ENCODE measurements around the gene NFE2L2.
A peak's percentile ranks its signal among the peaks of the same experiment; 100 is the strongest.
"Not testable (repeated sequence)": the region's sequence is repeated elsewhere in the genome, so short reads cannot be mapped to it uniquely, and the experiment has no call there.

Gene NFE2L2

GRCh38 chr2:177275743-177276055 lies 11.2 kb upstream of the NFE2L2 start:
- DNase-seq, result no peak

DNA sequence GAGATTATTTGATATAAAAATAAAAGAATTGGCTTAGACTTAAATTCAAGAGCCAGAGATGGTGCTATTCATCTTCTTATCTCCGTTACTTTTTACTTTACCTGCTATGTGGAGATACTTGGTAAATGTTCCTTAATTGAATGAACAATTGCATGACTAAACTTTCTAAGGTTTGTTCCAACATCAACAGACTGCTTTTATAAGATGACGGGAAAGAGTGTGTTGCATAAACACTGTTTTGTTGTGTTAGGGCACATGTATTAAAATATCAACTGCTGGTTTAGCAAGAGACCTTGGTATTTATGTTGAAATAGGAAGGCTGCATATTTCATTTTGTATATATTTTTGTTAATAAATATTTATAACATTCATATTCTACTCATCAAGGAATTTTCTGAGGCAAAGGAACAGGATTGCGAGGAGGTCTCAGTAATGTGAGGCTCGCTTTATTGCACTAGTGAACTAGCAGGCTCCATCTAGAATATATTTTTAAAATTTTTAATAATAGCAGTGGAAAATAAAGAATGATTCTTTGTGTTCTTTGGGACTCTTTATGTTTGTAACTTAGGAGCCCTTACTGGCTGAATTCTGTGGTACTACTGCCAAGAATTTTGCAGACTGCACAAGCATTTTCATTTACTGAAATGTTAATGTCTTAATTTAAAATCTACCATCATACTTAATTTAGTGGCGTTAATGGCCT lies 10.7 kb upstream of the NFE2L2 start:
- no peak for DNase-seq

DNA sequence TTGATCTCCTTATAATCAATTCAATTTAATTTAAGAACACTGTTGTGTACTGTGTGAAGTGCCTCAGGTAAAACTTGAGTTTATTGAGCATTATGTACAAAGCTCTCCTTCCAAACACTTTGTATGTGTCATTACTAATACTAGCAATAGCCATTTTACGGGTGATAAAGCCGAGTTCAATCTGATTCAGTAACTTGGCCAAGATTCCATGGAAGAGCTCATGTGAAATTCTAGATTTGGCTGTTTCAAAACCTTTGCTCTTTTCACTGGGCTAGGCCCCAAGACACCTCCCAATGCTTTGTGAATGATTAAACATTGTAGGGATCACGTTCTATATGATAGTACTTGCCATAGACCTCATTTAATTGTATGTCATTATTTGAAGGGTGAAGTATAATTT lies 8.9 kb upstream of the NFE2L2 start:
- DNase-seq, result no peak

GRCh38 chr2:177272765-177273164 lies 8.2 kb upstream of the NFE2L2 start:
- DNase-seq, result no peak

GRCh38 chr2:177271981-177272666 lies 7.6 kb upstream of the NFE2L2 start:
- DNase-seq, result no peak

- no peak for DNase-seq
Measured at GRCh38 chr2:177270531-177270930, 6.0 kb upstream of the NFE2L2 start.

DNA sequence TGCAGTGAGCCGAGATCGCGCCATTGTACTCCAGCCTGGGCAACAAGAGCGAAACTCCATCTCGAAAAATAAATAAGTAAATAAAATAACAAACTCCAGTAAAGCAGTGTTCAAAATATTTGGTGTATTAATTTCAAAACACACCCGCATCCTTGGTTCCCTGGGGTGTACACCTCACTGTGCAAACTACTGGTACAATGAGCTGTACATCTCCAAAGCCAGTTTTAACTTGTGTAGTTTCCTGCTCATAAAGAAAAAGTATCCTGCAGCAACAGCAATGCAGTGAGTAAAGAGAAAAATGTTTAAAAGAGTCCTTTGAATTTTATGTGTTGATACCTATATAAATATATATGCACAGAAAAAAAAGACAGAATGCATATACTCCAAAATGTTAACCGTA lies 4.4 kb upstream of the NFE2L2 start:
- no peak for DNase-seq

DNA sequence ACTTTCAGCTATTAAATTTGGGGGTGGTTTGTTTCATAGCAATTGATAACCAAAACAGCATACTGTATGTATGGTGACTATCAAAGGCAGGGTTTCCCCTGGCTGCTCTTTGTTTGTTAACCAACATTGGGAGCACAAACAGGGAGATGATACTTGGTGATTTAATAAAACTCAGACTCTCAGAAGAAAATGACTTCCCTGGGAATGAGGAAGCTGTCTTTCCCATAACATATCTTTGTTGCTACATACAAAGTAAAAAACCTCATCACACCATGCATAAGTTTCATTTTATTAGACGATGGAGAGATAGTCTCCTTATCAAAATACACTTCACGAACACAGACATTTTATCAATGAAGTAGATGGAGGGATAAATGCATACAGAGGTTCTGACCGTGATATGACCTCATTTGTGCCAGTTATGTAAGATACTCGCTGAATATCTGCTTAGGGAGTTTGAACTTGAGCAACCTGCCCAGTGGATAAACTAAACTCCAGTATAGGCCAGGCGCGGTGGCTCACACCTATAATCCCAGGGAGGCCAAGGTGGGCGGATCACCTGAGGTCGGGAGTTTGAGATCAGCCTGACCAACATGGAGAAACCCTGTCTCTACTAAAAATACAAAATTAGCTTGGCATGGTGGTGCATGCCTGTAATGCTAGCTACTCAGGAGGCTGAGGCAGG lies 3.8 kb upstream of the NFE2L2 start:
- DNase-seq, result no peak

DNA sequence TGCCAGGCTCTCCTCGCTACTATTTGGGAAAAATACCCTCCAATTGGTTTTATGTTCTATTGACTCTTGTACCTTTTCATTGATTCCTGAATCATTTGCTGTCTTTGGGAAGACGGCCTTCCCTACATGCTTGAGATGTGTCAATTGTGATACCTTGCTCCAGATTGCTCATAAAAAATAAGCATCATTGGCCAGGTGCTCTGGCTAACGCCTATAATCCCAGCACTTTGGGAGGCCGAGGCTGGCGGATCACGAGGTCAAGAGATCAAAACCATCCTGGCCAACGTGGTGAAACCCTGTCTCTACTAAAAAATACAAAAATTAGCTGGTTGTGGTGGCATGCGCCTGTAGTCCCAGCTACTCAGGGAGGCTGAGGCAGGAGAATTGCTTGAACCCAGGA lies 2.4 kb upstream of the NFE2L2 start:
- DNase-seq, result not testable (repeated sequence)

GRCh38 chr2:177265824-177266817 lies 1.6 kb upstream of the NFE2L2 start:
- no peak for DNase-seq

DNA sequence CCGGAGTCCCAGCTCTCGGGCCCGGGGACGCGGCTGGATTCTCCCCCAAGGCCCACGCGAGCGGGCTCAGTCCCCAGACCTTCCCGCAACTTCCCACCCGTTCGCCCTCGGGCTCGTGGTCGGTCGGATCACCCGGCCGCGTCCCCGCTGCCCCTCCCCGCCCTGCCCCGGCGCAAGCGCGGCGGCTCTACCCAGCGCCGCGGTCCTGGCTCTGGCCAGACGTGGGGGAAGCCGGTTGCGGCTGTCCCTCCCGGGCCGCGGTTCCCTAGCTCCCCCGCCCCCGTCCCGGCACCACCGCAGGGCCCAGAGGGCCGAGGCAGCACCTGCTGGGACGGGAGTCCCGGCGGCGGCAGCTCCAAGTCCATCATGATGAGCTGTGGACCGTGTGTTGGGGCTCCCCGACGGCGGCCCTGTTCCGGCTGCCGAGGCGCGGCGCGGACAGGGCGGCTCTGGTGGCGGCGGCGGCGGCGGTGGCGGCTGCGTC lies 276 bp downstream of the NFE2L2 start:
- no peak for DNase-seq

DNA sequence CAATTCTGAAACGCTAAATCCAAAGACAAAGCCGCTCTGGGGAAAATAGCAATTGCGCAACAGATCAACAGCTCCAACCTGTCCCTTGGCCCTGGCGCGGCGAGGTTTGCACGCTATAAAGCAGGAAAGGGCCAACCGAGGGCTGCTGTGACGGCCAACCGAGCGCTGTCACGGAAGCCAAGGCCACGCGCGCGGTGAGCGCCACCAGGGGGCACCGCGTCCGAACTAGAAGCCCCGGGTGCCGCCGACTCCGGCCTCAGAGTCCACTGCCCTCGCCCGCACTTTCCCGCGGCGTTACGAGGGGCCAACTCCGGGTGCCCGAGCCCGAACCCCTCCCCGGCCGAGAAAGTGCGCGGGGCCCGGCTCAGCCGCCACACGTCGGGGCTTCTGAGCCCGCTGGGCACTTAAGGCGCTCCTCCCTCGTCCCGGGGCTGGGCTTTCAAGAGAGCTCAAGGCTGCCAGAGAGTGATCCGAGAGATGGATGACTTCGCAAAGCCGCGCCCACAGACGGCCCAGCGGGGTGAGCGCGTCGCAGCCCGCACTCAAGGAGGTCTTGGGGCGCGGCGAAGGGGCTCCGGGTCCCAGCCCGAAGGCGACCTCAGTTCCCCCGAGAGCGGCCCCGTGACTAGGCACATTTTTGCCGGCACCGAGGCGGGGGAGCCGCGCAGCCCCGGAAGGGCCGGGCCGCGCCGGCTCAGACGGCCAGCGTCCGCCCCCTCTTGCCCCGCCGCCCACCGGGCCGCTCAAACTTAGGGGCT lies 897 bp downstream of the NFE2L2 start:
- DNase-seq, result peak; percentile 95

GRCh38 chr2:177262958-177263450 lies 1.5 kb downstream of the NFE2L2 start:
- DNase-seq, result no peak

- DNase-seq, result no peak
Measured at GRCh38 chr2:177262092-177262491, 2.4 kb downstream of the NFE2L2 start.

DNA sequence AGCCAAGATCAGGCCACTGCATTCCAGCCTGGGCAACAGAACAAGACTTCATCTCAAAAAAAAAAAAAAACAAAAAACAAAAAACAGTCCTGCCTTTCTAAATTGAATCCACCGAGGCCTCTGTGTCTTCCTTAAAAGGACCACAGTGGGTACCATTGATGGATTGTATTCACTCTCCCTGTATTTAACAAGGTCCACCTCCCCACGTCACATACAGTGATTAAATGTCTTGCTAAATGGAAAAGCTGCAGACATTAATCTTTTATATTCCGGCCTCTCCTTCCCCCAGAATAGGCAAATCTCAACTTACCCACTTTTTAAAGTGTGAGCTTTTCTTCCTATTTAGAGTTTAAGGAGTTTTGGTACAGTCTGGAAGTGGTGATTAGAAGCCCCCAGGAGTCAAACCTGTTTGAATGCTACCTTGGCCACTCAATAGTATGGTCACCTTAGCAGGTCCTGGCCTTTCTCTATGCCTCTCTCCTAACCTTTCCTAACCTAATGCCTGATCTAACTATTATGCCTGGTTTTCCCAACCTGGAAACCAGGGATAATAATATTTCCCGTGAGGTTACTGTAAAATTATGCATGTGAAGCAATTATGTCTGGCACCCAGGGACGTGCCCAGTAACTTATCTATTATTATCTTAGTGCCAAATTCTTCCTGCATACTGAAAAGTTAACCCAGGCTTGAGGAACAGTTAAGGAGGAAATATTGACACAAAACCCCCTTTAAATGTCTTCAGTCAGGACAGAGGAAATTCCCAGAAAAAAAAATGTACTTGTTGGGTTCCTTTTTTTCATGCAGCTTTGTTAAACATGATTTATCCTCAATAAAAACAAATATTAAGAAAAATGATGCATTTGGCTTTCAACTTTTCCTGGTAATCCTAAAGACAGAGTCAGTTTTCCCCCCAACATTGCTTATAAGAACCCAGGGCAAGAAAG lies 3.1 kb downstream of the NFE2L2 start:
- DNase-seq, result no peak

DNA sequence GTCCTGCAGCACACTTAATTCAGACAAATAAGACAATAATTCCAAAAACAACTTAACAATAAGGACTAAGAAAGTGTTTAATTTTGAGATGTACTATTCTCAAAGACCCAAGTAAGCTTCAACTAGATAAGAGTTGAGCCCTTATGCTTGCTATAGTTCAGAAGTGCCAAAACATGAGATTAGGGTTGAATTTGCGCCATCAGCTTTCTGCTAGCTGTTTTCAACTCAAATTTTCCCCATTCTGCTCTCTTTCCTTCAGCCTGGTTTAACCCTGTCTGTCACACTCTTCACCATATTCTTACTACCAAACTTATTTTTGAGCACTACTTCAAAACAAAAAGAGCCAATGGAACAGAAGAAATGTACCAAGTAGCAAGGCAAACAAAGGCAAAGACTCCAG lies 4.1 kb downstream of the NFE2L2 start:
- no peak for DNase-seq

DNA sequence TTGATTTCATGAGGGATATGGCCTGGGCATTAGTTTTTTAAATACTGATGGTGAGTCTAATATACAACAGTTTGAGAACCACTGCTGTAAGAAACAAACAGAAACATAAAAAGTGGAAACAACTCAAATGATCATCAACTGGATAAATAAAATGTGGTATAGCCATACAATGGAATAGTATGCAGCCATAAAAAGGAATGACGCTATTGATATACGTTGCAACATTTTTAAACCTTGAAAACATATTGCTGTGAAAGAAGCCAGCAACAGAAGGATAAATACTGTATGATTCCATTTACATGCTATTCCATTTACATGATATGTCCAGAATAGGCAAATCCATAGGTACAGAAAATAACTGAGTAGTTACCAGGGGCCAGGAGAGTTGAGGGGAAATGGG lies 6.5 kb downstream of the NFE2L2 start:
- DNase-seq, result no peak

DNA sequence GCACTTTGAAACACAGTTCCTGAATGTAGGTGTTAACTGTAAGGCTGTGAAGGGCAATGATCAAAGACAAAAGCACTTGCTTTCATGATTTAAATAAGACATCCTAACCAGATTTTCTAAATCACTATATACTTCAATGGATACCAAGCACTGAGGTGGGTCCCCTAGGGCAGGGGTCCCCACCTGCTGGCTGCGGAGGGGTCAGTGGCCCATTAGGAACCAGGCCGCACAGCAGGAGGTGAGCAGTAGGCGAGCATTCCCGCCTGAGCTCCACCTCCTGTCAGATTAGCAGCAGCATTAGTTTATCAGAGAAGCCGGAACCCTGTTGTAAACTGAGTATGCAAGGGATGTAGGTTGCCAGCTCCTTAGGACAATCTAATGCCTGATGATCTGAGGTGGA lies 7.1 kb downstream of the NFE2L2 start:
- DNase-seq, result no peak

DNA sequence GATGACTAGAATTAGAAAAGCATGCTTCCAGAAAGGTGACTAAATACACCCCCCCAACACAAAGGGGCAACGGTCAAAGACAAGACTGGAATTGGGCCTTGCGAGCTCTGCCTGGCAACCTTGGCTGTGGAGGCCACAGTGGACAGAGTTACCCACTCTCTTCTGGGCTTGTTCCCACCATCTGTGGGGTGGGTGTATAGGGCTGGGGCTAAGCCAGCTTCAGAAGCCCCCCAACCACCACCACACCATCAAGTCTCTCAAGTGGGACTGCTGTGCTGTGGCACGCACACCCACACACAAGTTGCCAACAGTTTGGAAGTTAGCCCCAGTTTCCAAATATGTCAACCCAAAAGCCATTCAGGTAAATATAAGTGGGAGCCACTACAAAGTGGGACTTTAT lies 7.8 kb downstream of the NFE2L2 start:
- no peak for DNase-seq

GRCh38 chr2:177256026-177256425 lies 8.5 kb downstream of the NFE2L2 start:
- DNase-seq, result no peak

DNA sequence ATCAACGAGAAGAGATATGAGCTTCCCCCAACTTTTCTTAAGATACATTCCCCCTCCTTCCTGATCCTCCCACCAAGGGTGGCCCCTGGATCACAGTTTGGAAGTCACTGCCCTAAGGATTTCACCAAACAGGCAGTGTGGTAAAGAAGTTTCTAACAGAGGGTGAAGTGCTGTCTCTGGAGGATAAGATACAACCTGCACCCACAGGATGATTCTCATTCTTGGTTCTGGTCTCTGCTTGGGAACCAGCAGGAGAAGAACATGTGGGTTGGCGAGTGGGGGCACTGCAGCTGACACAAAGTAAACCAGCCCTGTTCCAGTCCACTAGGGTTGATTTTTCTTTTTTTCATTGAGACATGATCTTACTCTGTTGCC lies 9.3 kb downstream of the NFE2L2 start:
- no peak for DNase-seq

All from activated CD4-positive, alpha-beta T cell treated with anti-CD3 and anti-CD28 coated beads, Interleukin-2, amount 50 U/mL, for 1 hour (primary cell).